GM13976 (cell line): Measurements from ENCODE around the gene RCC2.

Experiments used
- DNase-seq: peaks from one replicate; pipeline ENCODE4 v3.0.0; 2012; ENCODE audit warnings: low spot score
- CTCF ChIP-seq: IDR thresholded peaks from 2 replicates; pipeline ENCODE4 v1.5.1; 2012; ENCODE audit warnings: borderline replicate concordance, mild to moderate bottlenecking; ENCODE audit not compliant: insufficient read depth; ENCODE audit errors: extremely low read depth, missing control alignments, control extremely low read depth
- in situ Hi-C: fragments of 300-500 bp; cut with MboI; formaldehyde crosslinking; loops from one replicate; pipeline ENCODE4 v1.12.0; 2022; ENCODE audit warnings: low sequenced_read_pairs, mixed read lengths, inconsistent platforms; ENCODE audit not compliant: unreplicated experiment

Gene RCC2

GRCh38 chr1:17442841-17443240, 3.4 kb upstream of the RCC2 start:
- in situ Hi-C loops, result no loop called here
- no peak for TF ChIP-seq CTCF
- DNase-seq, result no peak

- in situ Hi-C loops, result no loop called here
- no peak for DNase-seq
- TF ChIP-seq CTCF, result no peak
These were observed 2.5 kb upstream of the RCC2 start for GRCh38 chr1:17441993-17442357.

DNA sequence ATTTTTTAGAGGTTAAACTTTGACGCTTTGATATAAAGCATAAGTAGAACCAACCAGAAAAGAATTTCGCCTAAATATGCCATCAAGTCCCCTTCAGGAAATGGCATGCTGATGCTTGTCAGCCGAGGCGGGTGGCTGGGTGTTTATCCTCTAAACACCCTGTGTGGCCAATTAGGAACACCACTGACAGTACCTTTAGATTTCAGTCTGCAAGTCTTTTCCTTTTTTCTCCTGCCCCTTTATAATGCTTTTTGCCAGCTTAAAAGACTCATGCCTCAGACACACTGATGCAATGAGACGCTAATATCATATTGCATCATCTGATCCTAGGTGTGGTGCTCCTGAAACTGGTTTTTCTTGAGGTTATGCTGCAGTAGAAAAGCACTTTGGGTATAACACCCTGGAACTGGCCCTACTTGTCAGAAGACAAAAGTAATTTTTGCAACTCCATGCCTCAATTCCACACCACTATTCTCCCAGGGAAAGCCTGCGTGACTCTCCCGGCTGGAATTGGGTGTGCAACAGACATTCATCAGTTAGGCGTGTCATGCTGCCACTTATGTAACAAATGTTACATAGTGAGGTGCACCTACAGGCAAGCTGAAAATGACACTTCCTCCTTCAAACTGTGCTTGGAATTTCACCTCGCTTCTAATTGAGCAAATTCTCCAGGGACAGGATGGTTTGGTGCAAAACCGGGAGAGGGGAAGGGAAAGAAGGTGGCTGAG, 2.0 kb upstream of the RCC2 start:
- in situ Hi-C loops, result no loop called here
- no peak for TF ChIP-seq CTCF
- no peak for DNase-seq

- TF ChIP-seq CTCF, result no peak
These were observed 1.3 kb upstream of the RCC2 start for GRCh38 chr1:17440827-17441168.

GRCh38 chr1:17440074-17440826, 773 bp upstream of the RCC2 start:
- no peak for DNase-seq
- no peak for TF ChIP-seq CTCF
- in situ Hi-C loops, result no loop called here

More at GRCh38 chr1:17440827-17441168, 1.3 kb upstream of the RCC2 start:
- in situ Hi-C loops, result no loop called here
- no peak for DNase-seq

DNA sequence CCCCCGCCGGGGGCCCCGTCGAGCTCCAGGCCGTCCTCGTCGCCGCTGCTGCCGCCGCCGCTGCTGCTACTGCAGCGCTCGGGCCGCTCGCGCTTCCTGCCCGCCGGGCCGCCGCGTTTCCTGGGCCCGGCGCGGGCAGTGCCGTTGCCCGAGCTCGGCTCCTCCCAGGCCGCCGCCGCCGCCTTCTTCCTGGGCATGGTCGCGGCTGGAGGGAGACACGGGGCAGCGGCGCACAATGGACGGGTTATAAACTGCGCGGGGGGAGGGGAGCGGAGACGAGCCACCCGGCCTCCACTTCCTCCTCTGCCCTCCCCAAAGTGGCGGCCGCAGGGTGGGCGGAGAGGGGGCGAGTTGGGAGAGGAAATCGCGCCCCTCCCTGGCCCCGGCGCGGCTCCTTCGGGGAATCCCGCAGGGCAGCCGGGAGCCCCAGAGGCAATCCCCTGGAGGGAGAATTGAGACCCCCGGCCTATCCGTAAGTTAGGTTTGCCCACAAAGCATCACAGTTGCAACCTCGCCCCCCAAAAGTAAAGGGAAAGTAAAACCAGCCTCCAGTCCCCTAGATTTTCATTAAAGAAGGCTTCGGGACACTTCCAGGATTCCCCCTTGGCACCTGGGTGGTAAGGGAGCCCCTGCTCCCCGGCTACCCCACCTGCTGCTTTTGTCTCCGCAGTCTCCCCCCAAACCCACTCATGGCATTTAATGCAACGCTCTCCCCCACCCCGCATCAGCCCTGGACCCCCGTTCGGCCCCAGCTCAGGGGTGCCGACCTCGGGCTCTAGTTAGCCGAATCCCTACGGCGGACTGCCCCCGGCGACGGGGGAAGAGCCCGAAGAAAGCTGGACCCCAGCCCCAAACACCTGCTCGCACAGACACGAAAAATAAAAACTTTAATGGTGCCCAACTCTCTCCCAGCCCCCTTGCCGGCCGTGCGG, 893 bp downstream of the RCC2 start:
- in situ Hi-C loops, result no loop called here
- peak; percentile 80 for DNase-seq
- TF ChIP-seq CTCF, result no peak
